Progenitor cell of endocrine pancreas (in vitro differentiated cells): ENCODE measurements around the gene KRTAP27-1. TPM values are rescaled to one million over a fixed set of nuclear protein-coding genes. Genes with fewer than 3 reads are reported as not detected.

Experiments
- DNase-seq: peaks from one replicate; pipeline ENCODE4 v3.0.0; 2021; ENCODE audit warnings: low spot score; ENCODE audit not compliant: unreplicated experiment
- H3K27ac Mint-ChIP-seq: 2 replicates; pipeline ENCODE4 v1.8.0; 2021; ENCODE audit warnings: mild to moderate bottlenecking, moderate library complexity, mixed read lengths
- H3K27me3 Mint-ChIP-seq: 2 replicates; pipeline ENCODE4 v1.8.0; 2021; ENCODE audit warnings: mixed read lengths
- H3K36me3 Mint-ChIP-seq: 2 replicates; pipeline ENCODE4 v1.8.0; 2022; ENCODE audit warnings: mixed read lengths; ENCODE audit not compliant: insufficient read depth
- H3K4me1 Mint-ChIP-seq: 2 replicates; pipeline ENCODE4 v1.8.0; 2021; ENCODE audit warnings: low read depth, mixed read lengths
- H3K4me3 Mint-ChIP-seq: 2 replicates; pipeline ENCODE4 v1.8.0; 2021; ENCODE audit warnings: low read depth, mild to moderate bottlenecking, moderate library complexity, mixed read lengths
- H3K9me3 Mint-ChIP-seq: 2 replicates; pipeline ENCODE4 v1.8.0; 2021; ENCODE audit warnings: low read depth, mixed read lengths
- long read RNA-seq: library from polyadenylated mRNA; unstranded; transcript quantifications from one replicate; pipeline ENCODE4 v2.0.0, GENCODE V29; 2020
- total RNA-seq: library from RNA; stranded (reverse); gene quantifications from 2 replicates; pipeline ENCODE4 v1.2.1, GENCODE V29; 2021
- TF ChIP-seq, protein P1 (sequence below): fragments of 200-600 bp; sonication (generic); IDR thresholded peaks from one replicate; pipeline ENCODE4 v1.5.0; 2021; ENCODE audit warnings: antibody characterized with exemption, mild to moderate bottlenecking; ENCODE audit not compliant: unreplicated experiment

Gene KRTAP27-1
- not detected in 2 replicates for total RNA-seq
- long read RNA-seq, result 0 reads

DNA sequence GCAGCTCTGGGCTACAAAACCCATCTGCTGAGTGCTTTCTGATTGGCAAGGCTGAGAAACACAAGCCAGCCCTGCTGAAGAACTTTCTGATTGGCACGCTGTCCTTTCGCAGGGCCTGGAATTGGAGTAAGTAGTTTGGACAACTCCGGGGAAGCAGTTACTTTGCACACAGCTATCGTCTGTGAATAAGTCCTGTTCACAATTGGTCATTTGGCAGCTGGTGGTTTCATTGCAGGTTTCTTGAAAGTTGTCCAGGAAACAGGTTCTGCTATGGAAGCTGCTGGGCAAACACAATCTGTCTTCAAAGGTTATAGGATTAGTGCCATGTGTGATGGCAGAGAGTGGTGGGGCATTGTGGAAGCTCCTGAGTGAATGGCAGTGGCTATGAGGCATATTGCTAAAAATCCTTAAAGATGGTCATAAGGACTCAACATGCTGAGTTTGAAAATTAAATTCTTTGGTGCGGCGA lies at the start of gene KRTAP27-1:
Gene KRTAP27-1 (minus strand): TSS at position 419 of the 469 bp plus-strand sequence. CDS start 26 bp downstream, at position 393.
- H3K27me3 Mint-ChIP-seq, result no peaks in the 10 kb centered on the region

GRCh38 chr21:30382201-30382600 lies 44.7 kb upstream of the KRTAP27-1 start:
- H3K27ac Mint-ChIP-seq, result no peak overlapping the region
- no peaks in the 10 kb centered on the region for H3K36me3 Mint-ChIP-seq
- H3K27me3 Mint-ChIP-seq, result no peaks in the 10 kb centered on the region
- no peak for DNase-seq
- no peak overlapping the region for H3K4me3 Mint-ChIP-seq
- TF ChIP-seq, protein P1, sequence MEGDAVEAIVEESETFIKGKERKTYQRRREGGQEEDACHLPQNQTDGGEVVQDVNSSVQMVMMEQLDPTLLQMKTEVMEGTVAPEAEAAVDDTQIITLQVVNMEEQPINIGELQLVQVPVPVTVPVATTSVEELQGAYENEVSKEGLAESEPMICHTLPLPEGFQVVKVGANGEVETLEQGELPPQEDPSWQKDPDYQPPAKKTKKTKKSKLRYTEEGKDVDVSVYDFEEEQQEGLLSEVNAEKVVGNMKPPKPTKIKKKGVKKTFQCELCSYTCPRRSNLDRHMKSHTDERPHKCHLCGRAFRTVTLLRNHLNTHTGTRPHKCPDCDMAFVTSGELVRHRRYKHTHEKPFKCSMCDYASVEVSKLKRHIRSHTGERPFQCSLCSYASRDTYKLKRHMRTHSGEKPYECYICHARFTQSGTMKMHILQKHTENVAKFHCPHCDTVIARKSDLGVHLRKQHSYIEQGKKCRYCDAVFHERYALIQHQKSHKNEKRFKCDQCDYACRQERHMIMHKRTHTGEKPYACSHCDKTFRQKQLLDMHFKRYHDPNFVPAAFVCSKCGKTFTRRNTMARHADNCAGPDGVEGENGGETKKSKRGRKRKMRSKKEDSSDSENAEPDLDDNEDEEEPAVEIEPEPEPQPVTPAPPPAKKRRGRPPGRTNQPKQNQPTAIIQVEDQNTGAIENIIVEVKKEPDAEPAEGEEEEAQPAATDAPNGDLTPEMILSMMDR, result no peak
- no peaks in the 10 kb centered on the region for H3K9me3 Mint-ChIP-seq
- no peaks in the 10 kb centered on the region for H3K4me1 Mint-ChIP-seq

More for the DNA sequence above, at the start of gene KRTAP27-1:
- Mint-ChIP-seq H3K9me3 (no peaks in the 10 kb centered on the region), H3K36me3 (no peaks in the 10 kb centered on the region), H3K4me3 (no peak within 1 kb of the TSS), H3K27ac (no peak within 1 kb of the TSS), H3K4me1 (no peaks in the 10 kb centered on the region)
- no peak for DNase-seq
- TF ChIP-seq, protein P1, result no peak

GRCh38 chr21:30372139-30372770 lies 34.8 kb upstream of the KRTAP27-1 start, which contains the start of gene KRTAP13-2:
Gene KRTAP13-2 (minus strand): TSS chr21:30372271. CDS start chr21:30372213, 58 bp downstream.
- H3K9me3 Mint-ChIP-seq, result peaks cover 5% of the 10 kb centered on the region
- no peak for DNase-seq
- H3K4me1 Mint-ChIP-seq, result no peaks in the 10 kb centered on the region

GRCh38 chr21:30355906-30356305 lies 18.4 kb upstream of the KRTAP27-1 start:
- Mint-ChIP-seq H3K4me3 (no peak overlapping the region), H3K27me3 (no peaks in the 10 kb centered on the region), H3K4me1 (peaks cover 2% of the 10 kb centered on the region), H3K9me3 (no peaks in the 10 kb centered on the region), H3K36me3 (no peaks in the 10 kb centered on the region), H3K27ac (no peak overlapping the region)
- TF ChIP-seq, protein P1, result no peak
- no peak for DNase-seq

More at GRCh38 chr21:30372139-30372770, 34.8 kb upstream of the KRTAP27-1 start, which contains the start of gene KRTAP13-2:
- H3K27ac Mint-ChIP-seq, result no peak within 1 kb of the TSS
- H3K36me3 Mint-ChIP-seq, result no peaks in the 10 kb centered on the region
- TF ChIP-seq, protein P1, result no peak
- H3K27me3 Mint-ChIP-seq, result no peaks in the 10 kb centered on the region
- H3K4me3 Mint-ChIP-seq, result no peak within 1 kb of the TSS

DNA sequence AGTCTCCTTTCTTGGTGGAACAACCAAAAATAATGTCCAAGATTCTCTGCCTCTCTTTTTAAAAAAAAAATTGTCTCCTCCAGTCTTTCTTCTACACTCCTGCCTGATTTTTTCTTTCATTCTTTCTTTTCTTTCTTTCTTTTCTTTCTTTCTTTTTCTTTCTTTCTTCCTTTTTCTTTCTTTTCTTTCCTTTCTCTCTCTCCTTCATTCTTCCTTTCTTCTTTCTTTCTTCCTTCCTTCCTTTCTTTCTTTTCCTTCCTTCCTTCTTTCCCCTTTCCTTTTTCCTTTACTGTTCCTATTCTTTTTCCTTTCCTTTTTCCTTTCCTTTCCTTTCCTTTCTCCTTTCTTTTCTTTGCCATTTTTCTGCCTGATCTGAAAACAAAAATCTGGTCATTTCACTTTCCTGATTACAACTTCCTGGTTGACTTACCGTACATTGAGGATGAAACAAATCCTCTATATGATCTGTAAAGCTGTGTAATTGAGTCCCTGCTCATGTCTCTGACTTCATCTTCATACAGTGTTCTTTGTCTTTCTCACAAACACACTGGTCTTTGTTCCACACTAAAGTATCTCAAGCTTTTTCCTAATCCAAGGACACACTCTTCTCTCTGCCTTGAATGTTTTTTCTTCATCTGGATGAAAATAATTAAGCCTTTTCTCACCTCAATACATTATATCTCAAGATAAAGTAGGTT lies 17.0 kb upstream of the KRTAP27-1 start:
- TF ChIP-seq, protein P1, result no peak
- H3K4me1 Mint-ChIP-seq, result peaks cover 13% of the 10 kb centered on the region
- no peak overlapping the region for H3K27ac Mint-ChIP-seq
- H3K36me3 Mint-ChIP-seq, result no peaks in the 10 kb centered on the region
- no peak overlapping the region for H3K4me3 Mint-ChIP-seq
- H3K9me3 Mint-ChIP-seq, result no peaks in the 10 kb centered on the region
- DNase-seq, result no peak
- no peaks in the 10 kb centered on the region for H3K27me3 Mint-ChIP-seq
